CD14-positive monocyte (primary cell): ENCODE measurements around the gene SEL1L3. TPM values are rescaled to one million over a fixed set of nuclear protein-coding genes. Genes with fewer than 3 reads are reported as not detected.

ENCODE experiments used
- DNase-seq, 3 donors: peaks; one replicate each; pipeline ENCODE4 v3.0.0-alpha.2; 2011 to 2022
- H2AFZ ChIP-seq: 2 replicates; pipeline ENCODE4 v1.6.0; 2012; ENCODE audit warnings: mild to moderate bottlenecking, low read depth, low read length, inconsistent platforms; ENCODE audit not compliant: insufficient read depth, poor library complexity, severe bottlenecking
- H3K27ac ChIP-seq, 2 donors: 1 replicate in 1 of 2; 2 replicates in 1 of 2; pipeline ENCODE4 v1.5.1; 2012 to 2013; ENCODE audit warnings: low read length in 2 of 2, control low read depth in 1 of 2, inconsistent platforms in 1 of 2, low read depth in 1 of 2, mild to moderate bottlenecking in 1 of 2
- H3K27me3 ChIP-seq, 2 donors: one replicate each; pipeline versions ENCODE4 v1.6.0 to v1.6.1; 2011 to 2013; ENCODE audit warnings: low read length in 2 of 2; ENCODE audit not compliant: control insufficient read depth in 2 of 2, insufficient read depth in 2 of 2
- H3K36me3 ChIP-seq, 2 donors: replicated peaks in 1 of 2; 1 replicate in 1 of 2; 2 replicates in 1 of 2; pipeline versions ENCODE4 v1.5.1 to v1.6.1; 2012 to 2013; ENCODE audit warnings: low read length in 2 of 2, control low read depth in 1 of 2, inconsistent platforms in 1 of 2, mild to moderate bottlenecking in 1 of 2; ENCODE audit not compliant: insufficient read depth in 2 of 2, control insufficient read depth in 1 of 2
- H3K4me1 ChIP-seq, 2 donors: 1 replicate in 1 of 2; 2 replicates in 1 of 2; pipeline versions ENCODE4 v1.5.1 to v1.6.1; 2012 to 2013; ENCODE audit warnings: low read length in 2 of 2, control low read depth in 1 of 2, inconsistent platforms in 1 of 2, mild to moderate bottlenecking in 1 of 2, moderate library complexity in 1 of 2; ENCODE audit not compliant: insufficient read depth in 2 of 2, control insufficient read depth in 1 of 2
- H3K4me2 ChIP-seq: replicated peaks from 2 replicates; pipeline ENCODE3; 2012; ENCODE audit warnings: low read length, moderate library complexity, mild to moderate bottlenecking; ENCODE audit not compliant: poor library complexity, severe bottlenecking; ENCODE audit errors: extremely low read depth
- H3K4me3 ChIP-seq, 3 experiments: fragments of 200-600 bp in 1 of 3; sonication (generic) in 1 of 3; replicated peaks in 1 of 3; 1 replicate in 2 of 3; 2 replicates in 1 of 3; pipeline ENCODE4 v1.5.1; 2011 to 2013; ENCODE audit warnings: low read length in 3 of 3, mild to moderate bottlenecking in 3 of 3, control low read depth in 2 of 3, low read depth in 2 of 3, inconsistent platforms in 1 of 3, moderate library complexity in 1 of 3
- H3K79me2 ChIP-seq: 2 replicates; pipeline ENCODE4 v1.6.0; 2012; ENCODE audit warnings: mild to moderate bottlenecking, control low read depth, inconsistent platforms, low read length, moderate library complexity; ENCODE audit not compliant: insufficient read depth
- H3K9ac ChIP-seq: 2 replicates; pipeline ENCODE4 v1.6.0; 2017; ENCODE audit warnings: low read length, mild to moderate bottlenecking; ENCODE audit not compliant: insufficient read depth, poor library complexity, severe bottlenecking
- H3K9me3 ChIP-seq, 2 donors: replicated peaks in 1 of 2; 1 replicate in 1 of 2; 2 replicates in 1 of 2; pipeline versions ENCODE4 v1.5.1 to v1.6.1; 2012 to 2013; ENCODE audit warnings: low read length in 2 of 2, control low read depth in 1 of 2; ENCODE audit not compliant: control insufficient read depth in 1 of 2, insufficient read depth in 1 of 2
- H4K20me1 ChIP-seq: 2 replicates; pipeline ENCODE4 v1.6.0; 2012; ENCODE audit warnings: mild to moderate bottlenecking, low read length, control low read depth, moderate library complexity; ENCODE audit not compliant: insufficient read depth
- H3K27ac Mint-ChIP-seq, 7 donors: one replicate each; pipeline ENCODE4 v1.8.0; 2020; ENCODE audit warnings: mild to moderate bottlenecking in 7 of 7, mixed read lengths in 7 of 7, moderate library complexity in 6 of 7, inconsistent platforms in 2 of 7
- H3K27me3 Mint-ChIP-seq, 3 donors: one replicate each; pipeline ENCODE4 v1.8.0; 2021 to 2022; ENCODE audit warnings: low read depth in 3 of 3, mild to moderate bottlenecking in 3 of 3, mixed read lengths in 3 of 3, moderate library complexity in 3 of 3, inconsistent platforms in 1 of 3
- H3K36me3 Mint-ChIP-seq, 2 donors: one replicate each; pipeline ENCODE4 v1.8.0; 2020; ENCODE audit warnings: mixed read lengths in 2 of 2, inconsistent platforms in 1 of 2, mild to moderate bottlenecking in 1 of 2
- H3K4me1 Mint-ChIP-seq: one replicate; pipeline ENCODE4 v1.8.0; 2020; ENCODE audit warnings: mild to moderate bottlenecking, mixed read lengths
- H3K4me3 Mint-ChIP-seq, 2 donors: one replicate each; pipeline ENCODE4 v1.8.0; 2020; ENCODE audit warnings: mild to moderate bottlenecking in 2 of 2, mixed read lengths in 2 of 2, moderate library complexity in 1 of 2
- H3K9me3 Mint-ChIP-seq, 7 donors: one replicate each; pipeline ENCODE4 v1.8.0; 2020 to 2022; ENCODE audit warnings: mixed read lengths in 7 of 7, mild to moderate bottlenecking in 6 of 7, moderate library complexity in 6 of 7, inconsistent platforms in 2 of 7
- WGBS: methylation state at CpG from one replicate; pipeline ENCODE4 v1.1.5; 2013; ENCODE audit warnings: missing lambda C conversion rate; ENCODE audit not compliant: insufficient coverage; 5-methylcytosine and 5-hydroxymethylcytosine counted together
- intact Hi-C, 2 donors: fragments of 100-400 bp; cut with micrococcal nuclease; formaldehyde crosslinking; loops; one replicate each; pipeline versions ENCODE4 v1.15.0 to v1.15.1; 2023
- polyA plus RNA-seq, 3 donors: library from polyadenylated mRNA; depleted of rRNA in 1 of 3; unstranded in 2 of 3; stranded (reverse) in 1 of 3; fragments of 300-500 nt in 2 of 3; fragments of >200 nt in 1 of 3; fragmentation: Illumina TruSeq in 2 of 3; gene quantifications; 1 replicate in 2 of 3; 2 replicates in 1 of 3; pipeline ENCODE4 v1.2.3, GENCODE V29; 2012 to 2021
- TF ChIP-seq, protein P1 (sequence below): fragments of 200-600 bp; IDR thresholded peaks from one replicate; pipeline ENCODE4 v1.8.0; 2022; ENCODE audit warnings: antibody characterized with exemption, mild to moderate bottlenecking

Gene SEL1L3
- polyA plus RNA-seq, 3 donors: 0.61 to 2.2 (median 1.7) TPM

DNA sequence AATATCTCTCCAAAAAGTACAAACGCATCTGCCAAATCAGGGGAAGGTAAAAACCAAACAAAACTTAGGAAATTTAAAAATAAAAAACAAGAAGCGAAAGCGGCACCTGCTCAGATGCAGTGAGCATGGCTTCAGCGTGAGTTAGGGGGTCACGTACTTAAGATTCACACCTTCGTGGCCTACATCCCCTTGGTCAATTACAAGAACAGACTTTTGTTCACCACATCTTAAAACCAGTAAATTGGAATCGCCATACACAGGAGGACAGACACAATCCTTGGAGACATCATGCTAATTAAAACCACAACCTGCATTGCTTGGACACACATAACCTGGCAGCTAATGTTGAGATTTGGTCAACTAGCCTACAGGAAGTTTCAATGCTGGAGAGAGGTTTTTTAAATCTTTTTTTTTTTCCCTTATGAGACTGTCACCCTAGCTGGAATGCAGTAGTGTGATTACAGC lies 12.5 kb upstream of the SEL1L3 start:
- intact Hi-C loops: no loop called here
- no peaks in the 10 kb centered on the region for H4K20me1 ChIP-seq
- Mint-ChIP-seq H3K9me3 (peaks cover 0 to 3% (median 0%) of the 10 kb centered on the region in 7 donors), H3K4me1 (peaks cover 21% of the 10 kb centered on the region), H3K36me3 (peaks cover 4 to 5% of the 10 kb centered on the region in 2 donors), H3K27me3 (no peaks in the 10 kb centered on the region), H3K4me3 (no peak overlapping the region), H3K27ac (peak overlapping the region in 1 of 7 donors; percentile 77)
- TF ChIP-seq, protein P1, sequence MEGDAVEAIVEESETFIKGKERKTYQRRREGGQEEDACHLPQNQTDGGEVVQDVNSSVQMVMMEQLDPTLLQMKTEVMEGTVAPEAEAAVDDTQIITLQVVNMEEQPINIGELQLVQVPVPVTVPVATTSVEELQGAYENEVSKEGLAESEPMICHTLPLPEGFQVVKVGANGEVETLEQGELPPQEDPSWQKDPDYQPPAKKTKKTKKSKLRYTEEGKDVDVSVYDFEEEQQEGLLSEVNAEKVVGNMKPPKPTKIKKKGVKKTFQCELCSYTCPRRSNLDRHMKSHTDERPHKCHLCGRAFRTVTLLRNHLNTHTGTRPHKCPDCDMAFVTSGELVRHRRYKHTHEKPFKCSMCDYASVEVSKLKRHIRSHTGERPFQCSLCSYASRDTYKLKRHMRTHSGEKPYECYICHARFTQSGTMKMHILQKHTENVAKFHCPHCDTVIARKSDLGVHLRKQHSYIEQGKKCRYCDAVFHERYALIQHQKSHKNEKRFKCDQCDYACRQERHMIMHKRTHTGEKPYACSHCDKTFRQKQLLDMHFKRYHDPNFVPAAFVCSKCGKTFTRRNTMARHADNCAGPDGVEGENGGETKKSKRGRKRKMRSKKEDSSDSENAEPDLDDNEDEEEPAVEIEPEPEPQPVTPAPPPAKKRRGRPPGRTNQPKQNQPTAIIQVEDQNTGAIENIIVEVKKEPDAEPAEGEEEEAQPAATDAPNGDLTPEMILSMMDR: no peak
- H3K27me3 ChIP-seq: no peaks in the 10 kb centered on the region
- WGBS: 79% methylated on average over 4 of the region's 7 CpGs
- no peak overlapping the region for H3K4me3 ChIP-seq
- H2AFZ ChIP-seq: no peak overlapping the region
- H3K36me3 ChIP-seq: no peaks in the 10 kb centered on the region
- H3K4me2 ChIP-seq: no peak overlapping the region
- H3K9me3 ChIP-seq: no peaks in the 10 kb centered on the region
- H3K79me2 ChIP-seq: no peaks in the 10 kb centered on the region
- peaks cover 20 to 25% of the 10 kb centered on the region in 2 donors for H3K4me1 ChIP-seq
- DNase-seq: no peak
- no peak overlapping the region for H3K27ac ChIP-seq
- H3K9ac ChIP-seq: no peak overlapping the region

DNA sequence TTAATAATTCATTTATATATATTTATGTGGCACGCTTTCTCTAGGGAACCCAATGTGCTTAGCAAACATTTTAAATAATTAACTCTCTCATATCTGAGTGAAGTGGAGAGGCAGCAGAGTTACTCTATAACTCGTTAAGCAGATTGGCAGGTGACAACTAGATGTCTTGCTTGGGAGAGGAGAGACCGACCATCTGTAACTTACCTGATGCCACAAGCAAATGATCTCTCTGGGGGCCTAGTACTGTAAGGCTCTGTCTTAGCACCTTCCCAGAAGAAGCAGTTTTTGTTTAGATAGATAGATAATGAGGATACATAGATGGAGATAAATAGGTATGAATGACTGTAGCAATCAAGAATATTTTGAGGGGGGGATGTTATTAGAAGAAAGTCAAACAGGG lies 11.9 kb upstream of the SEL1L3 start:
- no peak for DNase-seq
- TF ChIP-seq, protein P1: no peak
- Histone ChIP-seq H3K4me2 (no peak overlapping the region), H3K9ac (no peak overlapping the region), H3K4me1 (peaks cover 14 to 18% of the 10 kb centered on the region in 2 donors), H3K9me3 (no peaks in the 10 kb centered on the region), H3K36me3 (no peaks in the 10 kb centered on the region), H2AFZ (no peak overlapping the region), H3K4me3 (no peak overlapping the region), H4K20me1 (no peaks in the 10 kb centered on the region), H3K79me2 (no peaks in the 10 kb centered on the region), H3K27ac (no peak overlapping the region), H3K27me3 (no peaks in the 10 kb centered on the region)
- intact Hi-C loops: loop anchor here in 1 of 2 donors (5.0 kb wide), 1 partner anchor 33 kb away; no protein-coding TSS in a partner anchor
- H3K27me3 Mint-ChIP-seq: no peaks in the 10 kb centered on the region
- H3K27ac Mint-ChIP-seq: no peak overlapping the region
- peaks cover 14% of the 10 kb centered on the region for H3K4me1 Mint-ChIP-seq
- H3K4me3 Mint-ChIP-seq: no peak overlapping the region
- peaks cover 2 to 3% of the 10 kb centered on the region in 2 donors for H3K36me3 Mint-ChIP-seq
- WGBS: 95% methylated on average over 2 of the region's 3 CpGs
- peaks cover 0 to 2% (median 0%) of the 10 kb centered on the region in 7 donors for H3K9me3 Mint-ChIP-seq
